Vagina (tissue), 2 donors: ENCODE data around the gene OR2A42.
"Not testable (repeated sequence)": the region's sequence is repeated elsewhere in the genome, so short reads cannot be mapped to it uniquely, and the experiment has no call there.

ENCODE experiments used
- CTCF ChIP-seq, 3 experiments: fragments of 450-650 bp in 2 of 3; fragments of 200-600 bp in 1 of 3; sonication (generic) in 1 of 3; IDR thresholded peaks; one replicate each; pipeline ENCODE4 v1.5.1; 2017 to 2019; ENCODE audit warnings: antibody characterized with exemption in 3 of 3, mild to moderate bottlenecking in 2 of 3, moderate library complexity in 2 of 3
- POLR2A ChIP-seq, 2 donors: fragments of 450-650 bp; IDR thresholded peaks; one replicate each; pipeline ENCODE4 v1.6.1; 2017; ENCODE audit warnings: antibody characterized with exemption in 2 of 2, mild to moderate bottlenecking in 2 of 2, moderate library complexity in 2 of 2
- POLR2AphosphoS5 ChIP-seq, 2 donors: sonication (generic); formaldehyde crosslinking; IDR thresholded peaks; one replicate each; pipeline ENCODE4 v1.9.0; 2017; ENCODE audit warnings: antibody characterized with exemption in 2 of 2, mild to moderate bottlenecking in 2 of 2, low read depth in 1 of 2; ENCODE audit not compliant: insufficient read depth in 1 of 2

- TF ChIP-seq CTCF (IDR thresholded peaks at IDR 0.05); POLR2A (IDR thresholded peaks at IDR 0.05); POLR2AphosphoS5 (IDR thresholded peaks at IDR 0.05; ENCODE audit: insufficient read depth in 1 of 2, low read depth in 1 of 2): not testable (repeated sequence)
Observed at GRCh38 chr7:144195212-144195872, 44.1 kb downstream of the OR2A42 start, which contains the start of gene ARHGEF35.
